Measurements from ENCODE around the gene EIF3L.

DNA sequence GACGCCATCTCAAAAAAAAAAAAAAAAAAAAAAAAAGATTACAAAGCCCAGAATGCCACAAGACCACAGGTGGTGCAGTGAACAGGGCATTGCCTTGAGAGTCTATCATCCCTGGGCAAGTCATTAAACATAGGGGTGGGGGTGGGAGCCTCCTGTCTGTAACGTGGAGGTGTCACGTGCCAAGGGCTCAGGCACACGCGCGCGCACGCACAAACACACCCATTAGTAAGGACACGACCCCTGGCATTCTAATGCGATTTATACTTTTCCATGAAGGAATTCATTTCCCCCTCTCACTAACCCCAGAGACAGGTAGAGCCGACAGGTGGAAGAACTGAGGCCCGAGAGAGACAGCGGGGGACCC is 47.3 kb upstream of the EIF3L start:
- TF ChIP-seq, protein P1, sequence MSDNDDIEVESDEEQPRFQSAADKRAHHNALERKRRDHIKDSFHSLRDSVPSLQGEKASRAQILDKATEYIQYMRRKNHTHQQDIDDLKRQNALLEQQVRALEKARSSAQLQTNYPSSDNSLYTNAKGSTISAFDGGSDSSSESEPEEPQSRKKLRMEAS (IDR thresholded peaks at IDR 0.05), result no peak; the same call in 1 of the 2 replicates
- TF ChIP-seq ASH2L (IDR thresholded peaks at IDR 0.05; ENCODE audit: low read length) (no peak), POLR2A (IDR thresholded peaks at IDR 0.05; ENCODE audit: control extremely low read depth in 1 of 2, low read depth in 2 of 2, low read length in 2 of 2) (no peak), SUZ12 (IDR thresholded peaks at IDR 0.05; ENCODE audit: low read length) (no peak), EZH2 (IDR thresholded peaks at IDR 0.05; ENCODE audit: low read depth, low read length, severe bottlenecking) (no peak), RNF2 (IDR thresholded peaks at IDR 0.05; ENCODE audit: borderline replicate concordance, low read depth, low read length, missing control alignments, poor library complexity, severe bottlenecking) (no peak), SIN3A (conservative IDR thresholded peaks at IDR 0.05 in 1 of 2, IDR thresholded peaks at IDR 0.05 in 1 of 2; ENCODE audit: low read depth in 1 of 2, low read length in 2 of 2) (no peak), MAFK (IDR thresholded peaks at IDR 0.05; ENCODE audit: low read depth, low read length) (no peak)
- TF ChIP-seq, protein P2, sequence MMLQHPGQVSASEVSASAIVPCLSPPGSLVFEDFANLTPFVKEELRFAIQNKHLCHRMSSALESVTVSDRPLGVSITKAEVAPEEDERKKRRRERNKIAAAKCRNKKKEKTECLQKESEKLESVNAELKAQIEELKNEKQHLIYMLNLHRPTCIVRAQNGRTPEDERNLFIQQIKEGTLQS (IDR thresholded peaks at IDR 0.05; ENCODE audit: insufficient read depth, low read depth, low read length), result no peak
- TF ChIP-seq, protein P3, sequence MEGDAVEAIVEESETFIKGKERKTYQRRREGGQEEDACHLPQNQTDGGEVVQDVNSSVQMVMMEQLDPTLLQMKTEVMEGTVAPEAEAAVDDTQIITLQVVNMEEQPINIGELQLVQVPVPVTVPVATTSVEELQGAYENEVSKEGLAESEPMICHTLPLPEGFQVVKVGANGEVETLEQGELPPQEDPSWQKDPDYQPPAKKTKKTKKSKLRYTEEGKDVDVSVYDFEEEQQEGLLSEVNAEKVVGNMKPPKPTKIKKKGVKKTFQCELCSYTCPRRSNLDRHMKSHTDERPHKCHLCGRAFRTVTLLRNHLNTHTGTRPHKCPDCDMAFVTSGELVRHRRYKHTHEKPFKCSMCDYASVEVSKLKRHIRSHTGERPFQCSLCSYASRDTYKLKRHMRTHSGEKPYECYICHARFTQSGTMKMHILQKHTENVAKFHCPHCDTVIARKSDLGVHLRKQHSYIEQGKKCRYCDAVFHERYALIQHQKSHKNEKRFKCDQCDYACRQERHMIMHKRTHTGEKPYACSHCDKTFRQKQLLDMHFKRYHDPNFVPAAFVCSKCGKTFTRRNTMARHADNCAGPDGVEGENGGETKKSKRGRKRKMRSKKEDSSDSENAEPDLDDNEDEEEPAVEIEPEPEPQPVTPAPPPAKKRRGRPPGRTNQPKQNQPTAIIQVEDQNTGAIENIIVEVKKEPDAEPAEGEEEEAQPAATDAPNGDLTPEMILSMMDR (IDR thresholded peaks at IDR 0.05; ENCODE audit: control extremely low read depth in 1 of 3, insufficient read depth in 1 of 3, low read depth in 1 of 3, low read length in 3 of 3), result no peak
